WTC11 (cell line): ENCODE data around the gene GNG3. TPM values are rescaled to one million over a fixed set of nuclear protein-coding genes. Genes with fewer than 3 reads are reported as not detected.

Source experiments
- ATAC-seq: fragments of 200-7000 bp; cut with Tn5 transposase; 2 replicates; pipeline ENCODE4 v1.10.0; 2021; ENCODE audit warnings: mild to moderate bottlenecking, moderate library complexity
- CTCF ChIA-PET: fragments of 300-600 bp; sonication (Branson Sonifier 250); formaldehyde crosslinking; loops from one replicate; lab custom pipeline; 2021; ENCODE audit warnings: antibody characterized with exemption; lab: Charles Lee
- POLR2A ChIA-PET: fragments of 350-600 bp; sonication (Branson Sonifier 250); formaldehyde crosslinking; loops from one replicate; lab custom pipeline; 2021; ENCODE audit warnings: antibody characterized with exemption; lab: Charles Lee
- DNase-seq: peaks from one replicate; pipeline ENCODE4 v3.0.0; 2021; ENCODE audit warnings: low spot score
- H3K27ac Mint-ChIP-seq: 2 replicates; pipeline ENCODE4 v1.8.0; 2021; ENCODE audit warnings: mixed read lengths
- H3K27me3 Mint-ChIP-seq: 2 replicates; pipeline ENCODE4 v1.8.0; 2021; ENCODE audit warnings: low read depth, mild to moderate bottlenecking, moderate library complexity, mixed read lengths
- H3K36me3 Mint-ChIP-seq: 2 replicates; pipeline ENCODE4 v1.8.0; 2021; ENCODE audit warnings: mixed read lengths
- H3K4me1 Mint-ChIP-seq: 2 replicates; pipeline ENCODE4 v1.8.0; 2022; ENCODE audit warnings: mixed read lengths
- H3K4me3 Mint-ChIP-seq: 2 replicates; pipeline ENCODE4 v1.8.0; 2021; ENCODE audit warnings: mild to moderate bottlenecking, moderate library complexity, mixed read lengths
- H3K9me3 Mint-ChIP-seq: 2 replicates; pipeline ENCODE4 v1.8.0; 2021; ENCODE audit warnings: mixed read lengths
- AR ChIP-seq: fragments of 250-450 bp; sonication (Bioruptor Pico); IDR thresholded peaks from 2 replicates; pipeline ENCODE4 v1.9.0; 2021; ENCODE audit warnings: mild to moderate bottlenecking
- ATF1 ChIP-seq: sonication (generic); formaldehyde crosslinking; IDR thresholded peaks from 2 replicates; pipeline ENCODE4 v1.8.1; 2023; ENCODE audit warnings: mild to moderate bottlenecking, moderate library complexity, missing genetic modification reagents
- CREB1 ChIP-seq: sonication (generic); formaldehyde crosslinking; IDR thresholded peaks from 2 replicates; pipeline ENCODE4 v1.8.0; 2023; ENCODE audit warnings: mild to moderate bottlenecking, missing genetic modification reagents
- E2F5 ChIP-seq: sonication (generic); formaldehyde crosslinking; IDR thresholded peaks from 2 replicates; pipeline ENCODE4 v1.8.1; 2022; ENCODE audit warnings: mild to moderate bottlenecking, moderate library complexity, missing genetic modification reagents
- ELF4 ChIP-seq: sonication (generic); formaldehyde crosslinking; IDR thresholded peaks from 2 replicates; pipeline ENCODE4 v1.8.1; 2022; ENCODE audit warnings: low read depth, mild to moderate bottlenecking, moderate library complexity, missing genetic modification reagents
- FOXK1 ChIP-seq: sonication (generic); formaldehyde crosslinking; IDR thresholded peaks from 2 replicates; pipeline ENCODE4 v1.8.0; 2022; ENCODE audit warnings: mild to moderate bottlenecking, moderate library complexity, missing genetic modification reagents
- FOXP1 ChIP-seq: sonication (generic); formaldehyde crosslinking; IDR thresholded peaks from 2 replicates; pipeline ENCODE4 v1.8.0; 2022; ENCODE audit warnings: missing genetic modification reagents, mild to moderate bottlenecking, moderate library complexity, borderline replicate concordance
- IRF2 ChIP-seq: sonication (generic); formaldehyde crosslinking; IDR thresholded peaks from 2 replicates; pipeline ENCODE4 v1.8.0; 2022; ENCODE audit warnings: low read depth, missing genetic modification reagents, borderline replicate concordance
- MXD4 ChIP-seq: fragments of 250-450 bp; sonication (Bioruptor Pico); IDR thresholded peaks from 2 replicates; pipeline ENCODE4 v1.8.0; 2021; ENCODE audit warnings: mild to moderate bottlenecking, moderate library complexity, borderline replicate concordance
- MYBL2 ChIP-seq: sonication (generic); formaldehyde crosslinking; IDR thresholded peaks from 2 replicates; pipeline ENCODE4 v1.8.1; 2023; ENCODE audit warnings: mild to moderate bottlenecking, moderate library complexity, missing genetic modification reagents
- NFATC4 ChIP-seq: fragments of 250-450 bp; sonication (Bioruptor Pico); IDR thresholded peaks from 2 replicates; pipeline ENCODE4 v1.9.0; 2021; ENCODE audit warnings: mild to moderate bottlenecking
- RORB ChIP-seq: fragments of 250-450 bp; sonication (Bioruptor Pico); IDR thresholded peaks from 2 replicates; pipeline ENCODE4 v1.9.0; 2021; ENCODE audit warnings: mild to moderate bottlenecking
- SP1 ChIP-seq: sonication (generic); formaldehyde crosslinking; conservative IDR thresholded peaks from 2 replicates; pipeline ENCODE4 v1.8.1; 2022; ENCODE audit warnings: missing genetic modification reagents
- STAT6 ChIP-seq: sonication (generic); formaldehyde crosslinking; conservative IDR thresholded peaks from 2 replicates; pipeline ENCODE4 v1.8.1; 2023; ENCODE audit warnings: mild to moderate bottlenecking, low read depth, missing genetic modification reagents, moderate library complexity
- TEAD4 ChIP-seq: sonication (generic); formaldehyde crosslinking; IDR thresholded peaks from 2 replicates; pipeline ENCODE4 v1.8.0; 2022; ENCODE audit warnings: mild to moderate bottlenecking, missing genetic modification reagents
- USF2 ChIP-seq: sonication (generic); formaldehyde crosslinking; IDR thresholded peaks from 2 replicates; pipeline ENCODE4 v1.8.1; 2023; ENCODE audit warnings: mild to moderate bottlenecking, missing genetic modification reagents, moderate library complexity
- ZNF317 ChIP-seq: sonication (generic); formaldehyde crosslinking; IDR thresholded peaks from 2 replicates; pipeline ENCODE4 v1.8.1; 2023; ENCODE audit warnings: low read depth, mild to moderate bottlenecking, moderate library complexity, missing genetic modification reagents, borderline replicate concordance
- ZNF416 ChIP-seq: fragments of 250-450 bp; sonication (Bioruptor Pico); IDR thresholded peaks from 2 replicates; pipeline ENCODE4 v1.9.0; 2021; ENCODE audit warnings: mild to moderate bottlenecking, inconsistent platforms
- ZNF532 ChIP-seq: fragments of 250-450 bp; sonication (Bioruptor Pico); IDR thresholded peaks from 2 replicates; pipeline ENCODE4 v1.9.0; 2021; ENCODE audit warnings: mild to moderate bottlenecking, borderline replicate concordance
- total RNA-seq: library from RNA; stranded (reverse); gene quantifications from 3 replicates; pipeline ENCODE4 v1.2.3, GENCODE V29; 2021
- TF ChIP-seq, protein P1 (sequence below): sonication (generic); formaldehyde crosslinking; conservative IDR thresholded peaks from 2 replicates; pipeline ENCODE4 v1.8.1; 2022; ENCODE audit warnings: mild to moderate bottlenecking, missing genetic modification reagents
- TF ChIP-seq, protein P2 (sequence below): sonication (generic); formaldehyde crosslinking; IDR thresholded peaks from 2 replicates; pipeline ENCODE4 v1.8.0; 2022; ENCODE audit warnings: mild to moderate bottlenecking, missing genetic modification reagents

The GNG3 gene
- total RNA-seq, 1 experiment from 2014 or later: 6.0 TPM

GRCh38 chr11:62705880-62706849 lies 1.3 kb upstream of the GNG3 start:
- POLR2A ChIA-PET: interaction anchor here (0.6 to 6.0 kb wide), 15 partner anchors 18 to 153 kb away, joined by 3 to 35 read pairs (median 6); partner anchors contain the start of genes B3GAT3, C11orf98, CSKMT and HNRNPUL2
- ATAC-seq: peak; percentile 61
- TF ChIP-seq TEAD4 (CRISPR knock-in tag) (no peak), ZNF416 (peak; percentile 50; the same call in 1 of the 2 replicates), IRF2 (no peak), AR (CRISPR knock-in tag) (no peak), ATF1 (CRISPR knock-in tag) (0 out of 2 replicates have a peak, but pooled peaks have one; percentile 34), MXD4 (CRISPR knock-in tag) (no peak), FOXK1 (CRISPR knock-in tag) (0 out of 2 replicates have a peak, but pooled peaks have one; percentile 41), RORB (CRISPR knock-in tag) (0 out of 2 replicates have a peak, but pooled peaks have one; percentile 3), NFATC4 (CRISPR knock-in tag) (no peak; the same call in 1 of the 2 replicates), SP1 (peak; percentile 83), ZNF317 (CRISPR knock-in tag) (no peak), ZNF532 (CRISPR knock-in tag) (no peak), STAT6 (no peak), ELF4 (CRISPR knock-in tag) (no peak), FOXP1 (CRISPR knock-in tag) (0 out of 2 replicates have a peak, but pooled peaks have one; percentile 14), E2F5 (CRISPR knock-in tag) (peak; percentile 25; the same call in 1 of the 2 replicates), USF2 (CRISPR knock-in tag) (0 out of 2 replicates have a peak, but pooled peaks have one; percentile 20), CREB1 (CRISPR knock-in tag) (no peak), MYBL2 (CRISPR knock-in tag) (no peak)
- TF ChIP-seq, protein P1, sequence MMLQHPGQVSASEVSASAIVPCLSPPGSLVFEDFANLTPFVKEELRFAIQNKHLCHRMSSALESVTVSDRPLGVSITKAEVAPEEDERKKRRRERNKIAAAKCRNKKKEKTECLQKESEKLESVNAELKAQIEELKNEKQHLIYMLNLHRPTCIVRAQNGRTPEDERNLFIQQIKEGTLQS (CRISPR knock-in tag): 0 out of 2 replicates have a peak, but pooled peaks have one; percentile 46
- TF ChIP-seq, protein P2, sequence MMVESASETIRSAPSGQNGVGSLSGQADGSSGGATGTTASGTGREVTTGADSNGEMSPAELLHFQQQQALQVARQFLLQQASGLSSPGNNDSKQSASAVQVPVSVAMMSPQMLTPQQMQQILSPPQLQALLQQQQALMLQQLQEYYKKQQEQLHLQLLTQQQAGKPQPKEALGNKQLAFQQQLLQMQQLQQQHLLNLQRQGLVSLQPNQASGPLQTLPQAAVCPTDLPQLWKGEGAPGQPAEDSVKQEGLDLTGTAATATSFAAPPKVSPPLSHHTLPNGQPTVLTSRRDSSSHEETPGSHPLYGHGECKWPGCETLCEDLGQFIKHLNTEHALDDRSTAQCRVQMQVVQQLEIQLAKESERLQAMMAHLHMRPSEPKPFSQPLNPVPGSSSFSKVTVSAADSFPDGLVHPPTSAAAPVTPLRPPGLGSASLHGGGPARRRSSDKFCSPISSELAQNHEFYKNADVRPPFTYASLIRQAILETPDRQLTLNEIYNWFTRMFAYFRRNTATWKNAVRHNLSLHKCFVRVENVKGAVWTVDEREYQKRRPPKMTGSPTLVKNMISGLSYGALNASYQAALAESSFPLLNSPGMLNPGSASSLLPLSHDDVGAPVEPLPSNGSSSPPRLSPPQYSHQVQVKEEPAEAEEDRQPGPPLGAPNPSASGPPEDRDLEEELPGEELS (CRISPR knock-in tag): no peak

More at GRCh38 chr11:62705880-62706849, 1.3 kb upstream of the GNG3 start:
- peak overlapping the region; percentile 92 for H3K4me3 Mint-ChIP-seq
- no peaks in the 10 kb centered on the region; the same call in 1 of the 2 replicates for H3K27me3 Mint-ChIP-seq
- DNase-seq: peak; percentile 96
- peaks cover 28% of the 10 kb centered on the region for H3K36me3 Mint-ChIP-seq
- no peaks in the 10 kb centered on the region for H3K9me3 Mint-ChIP-seq
- H3K27ac Mint-ChIP-seq: peak overlapping the region; percentile 98
- H3K4me1 Mint-ChIP-seq: peaks cover 38% of the 10 kb centered on the region
- CTCF ChIA-PET: interaction anchor here (0.6 to 4.0 kb wide), 23 partner anchors 10 to 312 kb away, joined by 3 to 24 read pairs (median 4); partner anchors contain the start of genes C11orf98, CSKMT, EML3 and GANAB
